ENCODE measurements around the gene FOXP4. TPM values are rescaled to one million over a fixed set of nuclear protein-coding genes. Genes with fewer than 3 reads are reported as not detected.

FOXP4 gene, protein sequence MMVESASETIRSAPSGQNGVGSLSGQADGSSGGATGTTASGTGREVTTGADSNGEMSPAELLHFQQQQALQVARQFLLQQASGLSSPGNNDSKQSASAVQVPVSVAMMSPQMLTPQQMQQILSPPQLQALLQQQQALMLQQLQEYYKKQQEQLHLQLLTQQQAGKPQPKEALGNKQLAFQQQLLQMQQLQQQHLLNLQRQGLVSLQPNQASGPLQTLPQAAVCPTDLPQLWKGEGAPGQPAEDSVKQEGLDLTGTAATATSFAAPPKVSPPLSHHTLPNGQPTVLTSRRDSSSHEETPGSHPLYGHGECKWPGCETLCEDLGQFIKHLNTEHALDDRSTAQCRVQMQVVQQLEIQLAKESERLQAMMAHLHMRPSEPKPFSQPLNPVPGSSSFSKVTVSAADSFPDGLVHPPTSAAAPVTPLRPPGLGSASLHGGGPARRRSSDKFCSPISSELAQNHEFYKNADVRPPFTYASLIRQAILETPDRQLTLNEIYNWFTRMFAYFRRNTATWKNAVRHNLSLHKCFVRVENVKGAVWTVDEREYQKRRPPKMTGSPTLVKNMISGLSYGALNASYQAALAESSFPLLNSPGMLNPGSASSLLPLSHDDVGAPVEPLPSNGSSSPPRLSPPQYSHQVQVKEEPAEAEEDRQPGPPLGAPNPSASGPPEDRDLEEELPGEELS
- 7.3 TPM for total RNA-seq

GRCh38 chr6:41545703-41546474, at the start of gene FOXP4:
Gene FOXP4, plus strand, starts transcription at chr6:41546381. Its CDS starts 19,380 bp downstream, at chr6:41565761.

GRCh38 chr6:41638002-41638934, 92.1 kb downstream of the FOXP4 start, which contains the start of gene MDFI:
Gene MDFI, plus strand, starts transcription at chr6:41638468. Its CDS starts 282 bp downstream, at chr6:41638750.

Other genes starting within 250 kb of the FOXP4 start
- gene NCR2, start 210.8 kb upstream of the FOXP4 start, total RNA-seq = not detected
- gene MDFI, start 92.1 kb downstream of the FOXP4 start, total RNA-seq = 30.1 TPM
- 9.2 TPM for gene TFEB, start 189.2 kb downstream of the FOXP4 start, total RNA-seq
- gene PGC, start 201.0 kb downstream of the FOXP4 start, total RNA-seq = not detected
- 5.5 TPM for gene FRS3, start 233.5 kb downstream of the FOXP4 start, total RNA-seq
- 4.1 TPM for gene PRICKLE4, start 234.4 kb downstream of the FOXP4 start, total RNA-seq
- gene TOMM6, start 241.3 kb downstream of the FOXP4 start, total RNA-seq = 75.8 TPM

All from camera-type eye (tissue), 1 donor.